ENCODE data around the gene PROCA1.
"Not testable (repeated sequence)": the region's sequence is repeated elsewhere in the genome, so short reads cannot be mapped to it uniquely, and the experiment has no call there.

PROCA1 gene

GRCh38 chr17:28667870-28668269 is 43.8 kb downstream of the PROCA1 start:
- no peak for DNase-seq

GRCh38 chr17:28665994-28666393 is 45.7 kb downstream of the PROCA1 start:
- no peak for DNase-seq

- no peak for DNase-seq
Measured at GRCh38 chr17:28663723-28664122, 48.0 kb downstream of the PROCA1 start.

- DNase-seq: no peak
Measured at GRCh38 chr17:28662527-28662829, 49.2 kb downstream of the PROCA1 start.

- DNase-seq: peak; percentile 85
Measured at GRCh38 chr17:28661635-28662526, 49.8 kb downstream of the PROCA1 start, which contains the start of the genes SDF2 and SUPT6H. Gene SDF2 (minus strand): TSS chr17:28661906. CDS start chr17:28661876, 30 bp downstream. Gene SUPT6H (plus strand): TSS chr17:28662205. CDS start chr17:28673402, 11,197 bp downstream.

GRCh38 chr17:28659497-28659881 is 52.2 kb downstream of the PROCA1 start:
- DNase-seq: not testable (repeated sequence)

GRCh38 chr17:28658766-28659496 is 52.8 kb downstream of the PROCA1 start:
- DNase-seq: not testable (repeated sequence)

- DNase-seq: not testable (repeated sequence)
Measured at GRCh38 chr17:28658342-28658741, 53.3 kb downstream of the PROCA1 start.

- no peak for DNase-seq
Measured at GRCh38 chr17:28657756-28658155, 53.9 kb downstream of the PROCA1 start.

GRCh38 chr17:28655160-28655559 is 56.5 kb downstream of the PROCA1 start:
- DNase-seq: no peak
